Measurements from ENCODE around the gene WSB2.
A peak's percentile ranks its signal among the peaks of the same experiment; 100 is the strongest.
"Not testable (repeated sequence)": the region's sequence is repeated elsewhere in the genome, so short reads cannot be mapped to it uniquely, and the experiment has no call there.

WSB2 gene

DNA sequence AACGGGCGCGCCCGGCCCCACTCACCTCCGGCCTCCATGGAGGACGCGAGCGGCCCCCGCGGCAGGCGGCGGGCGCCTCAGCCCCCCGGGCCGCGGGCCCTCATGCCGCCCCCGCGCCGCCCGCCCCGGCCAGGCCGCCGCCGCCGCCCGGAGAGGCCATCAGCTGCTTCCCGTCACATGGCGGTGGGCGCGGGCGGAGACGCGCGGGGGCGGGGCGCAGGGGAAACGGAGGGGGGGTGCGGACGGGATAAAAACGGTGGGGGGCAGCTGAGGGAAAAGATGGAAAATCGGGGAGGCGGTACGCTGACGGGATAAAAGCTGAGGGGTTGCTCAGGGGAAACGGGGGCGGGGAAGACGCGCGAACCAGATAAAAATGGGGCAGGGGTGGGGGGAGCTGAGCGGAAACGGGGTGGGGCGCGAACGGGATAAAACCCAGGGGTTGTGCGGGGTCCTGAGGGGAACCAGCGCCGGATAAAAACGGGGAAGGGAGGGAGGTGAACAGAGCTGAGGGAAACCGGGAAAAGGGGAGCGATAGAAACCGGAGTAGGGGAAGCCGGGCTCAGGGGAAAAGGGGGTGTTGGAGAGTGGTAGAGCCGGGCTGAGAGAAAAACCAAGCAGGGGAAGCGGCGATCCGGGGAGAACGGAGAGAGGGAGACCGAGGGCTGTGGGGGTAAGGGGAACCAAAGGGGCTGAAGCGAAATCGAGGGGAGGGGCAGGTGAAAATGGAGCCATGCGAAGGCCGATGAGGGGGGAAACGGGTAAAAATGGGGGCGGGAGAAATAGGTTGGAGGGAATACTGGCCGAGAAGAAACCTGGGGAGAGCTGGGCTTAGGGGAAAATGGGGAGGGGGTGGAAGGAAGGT, at the start of gene WSB2:
TSS of gene WSB2 (minus strand) at position 169 of the 862 bp plus-strand sequence. CDS start at position 38, 131 bp downstream.
- peak; percentile 74 for DNase-seq

GRCh38 chr12:118109088-118109487, 48.1 kb upstream of the WSB2 start:
- no peak for DNase-seq

DNA sequence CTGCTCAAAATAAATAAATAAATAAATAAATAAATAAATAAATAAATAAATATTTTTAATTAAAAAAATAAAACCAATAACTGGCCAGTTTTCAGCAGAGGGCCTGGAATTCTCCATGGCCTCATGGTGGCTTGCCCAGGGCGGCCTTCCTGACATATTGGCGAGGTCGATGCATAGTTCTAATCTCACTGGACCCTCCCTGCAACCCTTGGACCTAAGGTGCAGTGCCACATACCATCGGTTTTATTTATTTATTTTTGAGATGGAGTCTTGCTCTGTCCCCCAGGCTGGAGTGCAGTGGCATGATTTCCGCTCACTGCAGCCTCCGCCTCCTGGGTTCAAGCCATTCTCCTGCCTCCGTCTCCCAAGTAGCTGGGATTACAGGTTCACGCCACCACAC, 46.7 kb upstream of the WSB2 start:
- DNase-seq: no peak

- DNase-seq: no peak
Observed at GRCh38 chr12:118107011-118107410, 46.0 kb upstream of the WSB2 start.

DNA sequence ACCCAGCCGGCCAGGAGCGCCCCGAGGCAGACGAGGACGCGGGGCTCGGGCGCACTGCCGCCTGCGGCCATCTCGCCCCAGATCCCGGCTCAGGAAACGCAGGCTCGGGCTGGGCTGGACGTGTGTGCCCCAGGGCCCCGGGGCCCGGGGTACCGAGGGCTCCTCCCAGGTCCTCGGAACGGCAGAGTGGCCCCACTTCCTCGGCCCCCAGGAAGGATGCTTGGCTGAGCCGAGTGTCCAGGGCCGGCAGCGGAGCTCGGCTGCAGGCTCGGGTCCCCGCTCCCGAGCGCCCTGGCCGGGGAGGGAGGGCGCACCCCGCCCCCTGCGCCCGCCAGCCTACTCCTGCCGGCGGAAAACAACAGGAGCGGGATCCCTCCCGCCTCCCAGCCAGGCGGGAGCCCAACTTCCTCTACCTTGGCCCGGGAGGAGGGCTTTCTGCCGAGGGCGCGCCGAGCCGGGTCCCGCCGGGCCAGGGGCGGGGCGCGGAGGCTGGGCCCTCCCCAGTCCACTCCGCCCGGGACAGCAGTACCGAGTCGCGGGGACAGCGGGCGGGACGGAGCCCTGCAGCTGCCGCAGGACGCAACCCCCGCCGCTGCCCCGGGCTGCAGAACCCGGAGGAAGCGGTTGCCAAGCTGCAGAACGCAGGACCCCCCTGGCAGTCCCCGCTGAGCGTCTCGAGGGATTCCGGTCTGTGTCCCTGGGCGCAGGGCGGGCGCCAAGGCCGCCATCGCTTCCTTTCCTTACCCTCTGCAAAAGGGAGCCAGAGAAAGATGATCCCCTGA, 42.8 kb upstream of the WSB2 start, which contains the start of gene VSIG10:
TSS of gene VSIG10 (minus strand) at position 411 of the 782 bp plus-strand sequence. CDS start at position 71, 340 bp downstream.
- peak; percentile 20 to 33 for DNase-seq

GRCh38 chr12:118103201-118103600, 42.2 kb upstream of the WSB2 start:
- DNase-seq: no peak

- no peak for DNase-seq
Observed at GRCh38 chr12:118102609-118103008, 41.6 kb upstream of the WSB2 start.

- no peak for DNase-seq
Observed at GRCh38 chr12:118102070-118102469, 41.1 kb upstream of the WSB2 start.

DNA sequence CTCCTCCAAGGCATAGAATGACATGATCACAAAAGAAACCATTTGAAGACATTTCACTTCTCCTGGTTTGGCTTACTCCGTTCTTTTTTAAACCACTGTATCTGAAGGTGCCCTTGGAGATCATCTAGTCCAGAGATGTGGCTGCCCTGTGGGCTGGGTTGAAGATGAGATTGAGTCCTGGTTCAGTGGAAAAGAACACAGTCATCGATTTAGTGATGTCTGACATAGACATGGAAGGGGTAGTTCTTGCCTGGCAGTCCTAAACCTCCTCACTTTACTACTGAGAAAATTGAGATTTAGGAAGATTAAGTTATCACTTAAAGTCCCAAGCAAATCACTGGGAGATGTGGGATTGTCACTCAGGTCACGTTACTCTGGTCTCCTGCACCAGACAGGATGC, 40.1 kb upstream of the WSB2 start:
- no peak for DNase-seq

DNA sequence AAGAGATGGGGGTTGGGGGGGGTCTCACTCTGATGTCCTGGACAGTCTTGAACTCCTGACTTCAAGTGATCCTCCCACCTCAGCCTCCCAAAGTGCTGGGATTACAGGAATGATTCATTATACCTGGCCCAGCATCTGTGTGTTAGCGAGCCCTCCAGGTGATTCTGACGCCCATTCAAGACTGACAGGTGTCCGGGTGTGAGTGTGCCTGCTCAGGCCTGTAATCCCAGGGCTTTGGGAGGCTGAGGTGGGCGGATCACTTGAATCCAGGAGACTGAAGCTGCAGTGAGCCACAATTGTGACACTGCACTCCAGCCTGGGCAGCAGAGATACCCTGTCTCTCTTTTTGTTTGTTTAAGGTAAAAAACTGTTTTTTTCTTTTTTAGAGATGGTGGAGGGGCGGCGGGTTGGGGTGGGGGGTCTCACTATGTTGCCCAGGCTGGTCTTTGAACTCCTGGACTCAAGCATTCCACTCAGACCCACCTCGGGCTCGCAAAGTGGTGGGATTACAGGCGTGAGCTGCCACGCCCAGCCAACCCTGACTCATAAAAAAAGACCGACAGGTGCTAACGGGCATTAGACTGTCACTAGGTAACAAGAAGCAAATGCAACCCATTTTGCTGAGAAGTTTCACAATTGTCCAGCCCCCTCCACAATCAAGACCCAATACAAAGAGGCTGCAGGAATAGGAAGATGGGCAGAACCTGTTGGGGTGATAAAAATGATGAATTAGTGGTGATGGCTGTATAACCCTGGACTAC, 38.1 kb upstream of the WSB2 start:
- DNase-seq: no peak

DNA sequence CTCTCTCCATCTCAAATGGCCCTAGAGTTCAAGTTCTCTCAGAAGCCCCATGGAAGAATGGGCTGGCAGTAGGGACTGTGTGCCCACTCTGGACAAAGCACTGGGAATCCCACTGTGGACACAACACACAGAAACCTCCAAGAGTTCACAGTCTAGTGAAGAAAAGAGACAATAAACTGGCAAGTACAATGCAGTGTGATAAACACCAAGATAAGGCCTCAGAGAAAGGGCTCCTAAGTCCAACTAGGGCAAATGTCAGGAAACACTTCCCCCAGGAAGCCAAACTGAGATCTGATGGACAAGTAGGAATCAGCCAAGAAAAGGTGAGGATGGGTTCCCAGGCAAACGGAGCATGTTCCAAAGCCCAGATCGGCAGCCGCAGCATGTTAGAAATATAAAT, 37.4 kb upstream of the WSB2 start:
- no peak for DNase-seq

DNA sequence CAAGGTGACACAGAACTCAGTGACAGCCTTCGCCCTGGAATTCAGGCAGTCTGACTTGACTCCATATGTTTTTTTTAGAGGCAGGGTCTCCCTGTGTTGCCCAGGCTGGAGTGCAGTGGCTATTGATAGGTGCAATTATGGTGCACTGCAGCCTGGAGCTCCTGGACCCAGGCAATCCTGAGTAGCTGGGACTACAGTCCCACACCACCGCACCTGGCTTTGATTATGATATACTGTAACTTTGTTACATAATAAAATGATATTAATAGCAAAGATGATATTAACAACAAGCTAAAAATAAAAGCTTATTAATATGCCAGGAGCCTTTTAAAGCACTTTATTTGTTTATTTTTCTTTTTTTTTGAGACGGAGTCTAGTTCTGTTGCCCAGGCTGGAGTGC, 33.1 kb upstream of the WSB2 start:
- DNase-seq: no peak

DNA sequence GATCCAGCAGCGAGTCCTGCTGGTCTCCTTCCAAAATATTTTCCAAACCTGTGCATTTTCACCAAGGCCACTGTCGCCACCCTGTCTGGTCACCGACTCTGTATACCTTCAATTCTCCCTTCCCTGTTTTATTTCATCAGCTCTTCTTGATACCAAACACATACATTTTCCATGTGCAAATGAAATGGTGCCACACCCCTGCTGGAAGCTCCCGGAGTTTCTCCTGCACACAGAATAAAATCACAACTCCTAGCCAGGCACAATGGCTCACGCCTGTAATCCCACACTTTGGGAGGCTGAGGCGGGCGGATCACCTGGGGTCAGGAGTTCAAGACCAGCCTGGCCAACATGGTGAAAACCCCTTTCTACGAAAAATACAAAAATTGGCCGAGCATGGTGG, 28.8 kb upstream of the WSB2 start:
- DNase-seq: no peak

DNA sequence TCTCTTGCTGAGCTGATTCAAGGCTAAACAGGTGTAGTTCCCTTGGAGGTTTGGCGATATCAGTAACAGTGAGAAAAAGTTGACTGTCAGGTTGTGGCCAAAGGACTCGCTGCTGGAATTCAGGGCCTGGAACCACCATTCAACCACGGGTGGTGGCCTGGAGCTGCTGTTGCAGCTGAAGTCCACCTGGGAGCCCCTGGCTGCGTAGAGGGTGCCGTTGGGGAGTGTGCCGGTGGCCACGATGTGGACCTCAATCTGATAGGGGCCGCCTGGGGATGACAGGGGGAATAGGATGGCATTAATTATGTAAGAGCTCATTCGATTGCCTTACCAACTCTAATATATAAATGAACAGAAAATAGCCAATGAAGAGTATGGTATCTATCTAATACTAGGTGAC, 21.2 kb upstream of the WSB2 start:
- DNase-seq: no peak

DNA sequence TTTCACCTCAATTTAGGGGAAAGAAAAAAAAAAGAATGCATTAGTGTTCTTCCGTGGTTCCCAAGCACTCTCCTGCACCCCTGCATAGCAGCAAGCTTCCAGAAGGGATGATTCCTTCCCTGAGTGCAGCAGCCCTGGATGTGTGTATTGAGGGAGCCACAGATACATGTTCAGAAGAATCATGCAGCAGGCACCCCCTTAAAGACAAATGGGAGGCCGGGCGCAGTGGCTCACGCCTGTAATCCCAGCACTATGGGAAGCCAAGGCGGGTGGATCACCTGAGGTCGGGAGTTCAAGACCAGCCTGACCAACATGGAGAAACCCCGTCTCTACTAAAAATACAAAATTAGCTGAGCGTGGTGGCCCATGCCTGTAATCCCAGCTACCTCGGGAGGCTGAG, 20.5 kb upstream of the WSB2 start:
- not testable (repeated sequence) for DNase-seq

- DNase-seq: no peak
Observed at GRCh38 chr12:118073768-118074167, 12.8 kb upstream of the WSB2 start.

- DNase-seq: no peak
Observed at GRCh38 chr12:118070650-118071049, 9.7 kb upstream of the WSB2 start.

DNA sequence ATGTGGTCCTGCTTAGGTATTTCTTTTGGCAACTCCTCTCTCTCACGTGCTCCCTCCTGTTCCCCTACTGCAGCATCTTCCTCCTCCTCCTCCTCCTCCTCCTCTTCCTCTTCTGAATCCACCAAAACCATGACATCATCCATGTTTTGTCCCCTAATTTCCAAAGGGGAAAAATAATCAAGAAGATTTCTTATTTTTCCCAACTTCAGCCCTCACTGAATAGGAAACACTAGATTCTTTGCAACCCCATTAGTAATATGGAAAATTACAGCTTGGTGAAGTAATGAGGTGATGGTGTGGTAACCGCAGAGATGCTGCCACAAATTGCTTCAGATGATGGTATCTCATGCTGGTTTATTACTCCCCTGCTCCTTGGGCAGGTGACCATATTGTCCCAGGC, 7.5 kb upstream of the WSB2 start:
- no peak for DNase-seq

GRCh38 chr12:118065380-118065779, 4.4 kb upstream of the WSB2 start:
- no peak for DNase-seq

GRCh38 chr12:118064608-118065007, 3.6 kb upstream of the WSB2 start:
- DNase-seq: no peak

- DNase-seq: no peak
Observed at GRCh38 chr12:118063576-118064391, 2.8 kb upstream of the WSB2 start.
